ENCODE data around the gene CTNNA3. TPM values are rescaled to one million over a fixed set of nuclear protein-coding genes. Genes with fewer than 3 reads are reported as not detected.

CTNNA3 gene
- total RNA-seq, 1 experiment from 2014 or later: 0.32 TPM

- H3K27ac ChIP-seq (ENCODE audit: low read depth, low read length): no peak overlapping the region
- intact Hi-C loops (cut with micrococcal nuclease): no loop called here
- H3K79me2 ChIP-seq (ENCODE audit: insufficient read depth, low read length): no peaks in the 10 kb centered on the region
- no peaks in the 10 kb centered on the region for H3K27me3 ChIP-seq (ENCODE audit: insufficient read depth, low read length)
- no peak overlapping the region for H2AFZ ChIP-seq (ENCODE audit: low read depth, low read length, poor library complexity, severe bottlenecking)
- TF ChIP-seq CEBPB (IDR thresholded peaks at IDR 0.05; ENCODE audit: low read depth) (no peak), ZBTB33 (IDR thresholded peaks at IDR 0.05; ENCODE audit: extremely low read depth, insufficient replicate concordance, low read length) (no peak), POLR2AphosphoS5 (IDR thresholded peaks at IDR 0.05; ENCODE audit: low read depth, low read length) (no peak), CBX3 (IDR thresholded peaks at IDR 0.05; ENCODE audit: low read depth) (no peak), EGR1 (IDR thresholded peaks at IDR 0.05; ENCODE audit: low read depth) (no peak), EZH2 (IDR thresholded peaks at IDR 0.05) (no peak), ELF1 (IDR thresholded peaks at IDR 0.05; ENCODE audit: borderline replicate concordance, low read depth) (no peak), SIN3A (IDR thresholded peaks at IDR 0.05; ENCODE audit: low read depth) (no peak), MAX (IDR thresholded peaks at IDR 0.05) (no peak), FOSL1 (IDR thresholded peaks at IDR 0.05; ENCODE audit: low read depth) (no peak), POLR2A (IDR thresholded peaks at IDR 0.05; ENCODE audit: borderline replicate concordance, extremely low read depth, insufficient read depth, insufficient read length) (no peak)
- TF ChIP-seq, protein P1, sequence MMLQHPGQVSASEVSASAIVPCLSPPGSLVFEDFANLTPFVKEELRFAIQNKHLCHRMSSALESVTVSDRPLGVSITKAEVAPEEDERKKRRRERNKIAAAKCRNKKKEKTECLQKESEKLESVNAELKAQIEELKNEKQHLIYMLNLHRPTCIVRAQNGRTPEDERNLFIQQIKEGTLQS (IDR thresholded peaks at IDR 0.05): no peak
- ChIA-PET POLR2A (no interaction called here), CTCF (no interaction called here), RAD21 (ENCODE audit: low non-redundant PET in 1 of 2, low total read pairs in 2 of 2, uncharacterized antibody in 2 of 2, unreplicated experiment in 2 of 2) (no interaction called here)
- DNase-seq (ENCODE audit: low read depth, low spot score): no peak
- H3K4me3 ChIP-seq (replicated peaks in 1 of 2; ENCODE audit: low read depth in 1 of 2, low read length in 2 of 2): no peak overlapping the region
- no TSS peak for BruUV-seq (replicated peaks)
- H3K9me3 ChIP-seq (ENCODE audit: control insufficient read depth in 1 of 2, insufficient read depth in 1 of 2, low read depth in 1 of 2, low read length in 2 of 2): no peaks in the 10 kb centered on the region
- H3K36me3 ChIP-seq (ENCODE audit: control insufficient read depth in 1 of 2, insufficient read depth in 2 of 2, low read length in 2 of 2): no peaks in the 10 kb centered on the region
- H3K9me2 ChIP-seq (ENCODE audit: insufficient read depth): peaks cover 7% of the 10 kb centered on the region
- no peaks in the 10 kb centered on the region for H4K20me1 ChIP-seq (ENCODE audit: insufficient read depth)
- no peak overlapping the region for H3K9ac ChIP-seq (ENCODE audit: low read length)
- H3K4me1 ChIP-seq (ENCODE audit: control insufficient read depth in 1 of 2, insufficient read depth in 2 of 2, low read length in 2 of 2): no peaks in the 10 kb centered on the region
- no peak overlapping the region for H3K4me2 ChIP-seq (ENCODE audit: low read length)
- ATAC-seq: no peak
These were observed 1804.7 kb downstream of the CTNNA3 start for GRCh38 chr10:65891073-65891981.
